OCI-LY7 (cell line): ENCODE measurements around the gene GIMAP5. TPM values are rescaled to one million over a fixed set of nuclear protein-coding genes. Genes with fewer than 3 reads are reported as not detected.

Experiments used
- BruUV-seq: library from RNA; stranded (reverse); fragments of 400-500 nt; replicated peaks from 2 replicates; lab custom pipeline; 2021; lab: Mats Ljungman, UMichigan
- CTCF ChIA-PET: fragments of 300-600 bp; sonication (Branson Sonifier 250); formaldehyde crosslinking; loops from one replicate; lab custom pipeline; 2022; ENCODE audit warnings: antibody characterized with exemption; ENCODE audit not compliant: unreplicated experiment; lab: Charles Lee
- POLR2A ChIA-PET: fragments of 300-600 bp; sonication (Branson Sonifier 250); formaldehyde crosslinking; loops from one replicate; lab custom pipeline; 2022; ENCODE audit warnings: antibody characterized with exemption; lab: Charles Lee
- DNase-seq: peaks from one replicate; pipeline ENCODE4 v3.0.0-alpha.2; 2015; ENCODE audit warnings: low spot score
- H2AFZ ChIP-seq: fragments of 200-600 bp; sonication (generic), shearing (Covaris generic); 2 replicates; pipeline ENCODE4 v1.6.1; 2014; ENCODE audit warnings: mild to moderate bottlenecking, antibody characterized with exemption, low read length, moderate library complexity
- H3K27ac ChIP-seq: fragments of 200-600 bp; sonication (generic); 2 replicates; pipeline ENCODE4 v1.5.1; 2014; ENCODE audit warnings: mixed run types, low read depth, mild to moderate bottlenecking, moderate library complexity, low read length, inconsistent platforms; ENCODE audit not compliant: poor library complexity, severe bottlenecking
- H3K36me3 ChIP-seq: fragments of 200-600 bp; sonication (generic); 2 replicates; pipeline ENCODE4 v1.6.1; 2014; ENCODE audit warnings: mild to moderate bottlenecking, antibody characterized with exemption, low read length, moderate library complexity, mixed read lengths; ENCODE audit not compliant: insufficient read depth
- H3K4me1 ChIP-seq: fragments of 200-600 bp; sonication (generic); 2 replicates; pipeline ENCODE4 v1.5.1; 2014; ENCODE audit warnings: mild to moderate bottlenecking, low read length; ENCODE audit not compliant: insufficient read depth, poor library complexity, severe bottlenecking
- H3K4me2 ChIP-seq: fragments of 200-600 bp; sonication (generic); 2 replicates; pipeline ENCODE4 v1.6.1; 2014; ENCODE audit warnings: mild to moderate bottlenecking, low read length
- H3K4me3 ChIP-seq: fragments of 200-600 bp; sonication (generic); 2 replicates; pipeline ENCODE4 v1.5.1; 2014; ENCODE audit warnings: mild to moderate bottlenecking, low read depth, low read length; ENCODE audit not compliant: poor library complexity, severe bottlenecking
- H3K79me2 ChIP-seq: fragments of 200-600 bp; sonication (generic); 2 replicates; pipeline ENCODE4 v1.6.1; 2016; ENCODE audit warnings: low read depth, mild to moderate bottlenecking, low read length, moderate library complexity, mixed read lengths; ENCODE audit not compliant: insufficient read depth
- H3K9me2 ChIP-seq: fragments of 200-600 bp; sonication (generic); 2 replicates; pipeline ENCODE4 v1.6.1; 2016; ENCODE audit warnings: mild to moderate bottlenecking, low read length, mixed read lengths; ENCODE audit not compliant: insufficient read depth
- H3K9me3 ChIP-seq: fragments of 200-600 bp; sonication (generic); 2 replicates; pipeline ENCODE4 v1.6.1; 2014; ENCODE audit warnings: mild to moderate bottlenecking, mixed run types, low read length, mixed read lengths
- H4K20me1 ChIP-seq: fragments of 200-600 bp; sonication (generic); 2 replicates; pipeline ENCODE4 v1.6.1; 2014; ENCODE audit warnings: mild to moderate bottlenecking, antibody characterized with exemption, low read length, moderate library complexity, mixed read lengths; ENCODE audit not compliant: insufficient read depth
- CTCF ChIP-seq: fragments of 200-600 bp; sonication (generic); conservative IDR thresholded peaks from 2 replicates; pipeline ENCODE4 v1.5.1; 2014; ENCODE audit warnings: mild to moderate bottlenecking, antibody characterized with exemption, low read length, moderate library complexity, mixed read lengths
- EZH2phosphoT487 ChIP-seq: fragments of 200-600 bp; sonication (generic); IDR thresholded peaks from 2 replicates; pipeline ENCODE4 v1.6.1; 2018; ENCODE audit warnings: low read depth, borderline replicate concordance, mild to moderate bottlenecking, mixed run types, antibody characterized with exemption, low read length, moderate library complexity, mixed read lengths
- intact Hi-C: fragments of 100-400 bp; cut with micrococcal nuclease; formaldehyde crosslinking; loops from one replicate; pipeline ENCODE4 v1.10.0; 2022; ENCODE audit not compliant: unreplicated experiment
- total RNA-seq, 2 experiments: library from RNA; depleted of rRNA in 1 of 2; stranded (reverse); fragments of >200 nt in 1 of 2; shearing (Covaris generic) in 1 of 2; gene quantifications; 2 replicates each; pipeline ENCODE4 v1.2.3, GENCODE V29; 2014 to 2022

GIMAP5 gene
- total RNA-seq, 2 experiments from 2014 or later: not detected

GRCh38 chr7:150784120-150784736 is 47.0 kb downstream of the GIMAP5 start:
- no peaks in the 10 kb centered on the region for H3K79me2 ChIP-seq
- no peak for DNase-seq
- no peaks in the 10 kb centered on the region for H4K20me1 ChIP-seq
- no peaks in the 10 kb centered on the region for H3K36me3 ChIP-seq
- ChIA-PET CTCF (no interaction called here), POLR2A (interaction anchor here (1.4 kb wide), 1 partner anchor 12 kb away, joined by 3 read pairs; no protein-coding TSS in a partner anchor)
- BruUV-seq: no TSS peak
- H3K4me1 ChIP-seq: no peaks in the 10 kb centered on the region
- H3K9me3 ChIP-seq: no peaks in the 10 kb centered on the region
- no peak overlapping the region for H3K4me3 ChIP-seq
- no peak overlapping the region for H3K4me2 ChIP-seq
- intact Hi-C loops: no loop called here
- no peaks in the 10 kb centered on the region for H3K9me2 ChIP-seq
- no peak for TF ChIP-seq EZH2phosphoT487
- H2AFZ ChIP-seq: no peak overlapping the region
- H3K27ac ChIP-seq: no peak overlapping the region

GRCh38 chr7:150784954-150785353 is 47.7 kb downstream of the GIMAP5 start:
- H2AFZ ChIP-seq: no peak overlapping the region
- intact Hi-C loops: no loop called here
- BruUV-seq: no TSS peak
- no peak overlapping the region for H3K27ac ChIP-seq
- ChIA-PET POLR2A (no interaction called here), CTCF (no interaction called here)
- H3K9me3 ChIP-seq: no peaks in the 10 kb centered on the region
- no peak overlapping the region for H3K4me3 ChIP-seq
- no peaks in the 10 kb centered on the region for H3K9me2 ChIP-seq
- no peak overlapping the region for H3K4me2 ChIP-seq
- H4K20me1 ChIP-seq: no peaks in the 10 kb centered on the region
- no peak for DNase-seq
- no peak for TF ChIP-seq EZH2phosphoT487
- no peak for TF ChIP-seq CTCF
- H3K79me2 ChIP-seq: no peaks in the 10 kb centered on the region
- no peaks in the 10 kb centered on the region for H3K4me1 ChIP-seq
- no peaks in the 10 kb centered on the region for H3K36me3 ChIP-seq

DNA sequence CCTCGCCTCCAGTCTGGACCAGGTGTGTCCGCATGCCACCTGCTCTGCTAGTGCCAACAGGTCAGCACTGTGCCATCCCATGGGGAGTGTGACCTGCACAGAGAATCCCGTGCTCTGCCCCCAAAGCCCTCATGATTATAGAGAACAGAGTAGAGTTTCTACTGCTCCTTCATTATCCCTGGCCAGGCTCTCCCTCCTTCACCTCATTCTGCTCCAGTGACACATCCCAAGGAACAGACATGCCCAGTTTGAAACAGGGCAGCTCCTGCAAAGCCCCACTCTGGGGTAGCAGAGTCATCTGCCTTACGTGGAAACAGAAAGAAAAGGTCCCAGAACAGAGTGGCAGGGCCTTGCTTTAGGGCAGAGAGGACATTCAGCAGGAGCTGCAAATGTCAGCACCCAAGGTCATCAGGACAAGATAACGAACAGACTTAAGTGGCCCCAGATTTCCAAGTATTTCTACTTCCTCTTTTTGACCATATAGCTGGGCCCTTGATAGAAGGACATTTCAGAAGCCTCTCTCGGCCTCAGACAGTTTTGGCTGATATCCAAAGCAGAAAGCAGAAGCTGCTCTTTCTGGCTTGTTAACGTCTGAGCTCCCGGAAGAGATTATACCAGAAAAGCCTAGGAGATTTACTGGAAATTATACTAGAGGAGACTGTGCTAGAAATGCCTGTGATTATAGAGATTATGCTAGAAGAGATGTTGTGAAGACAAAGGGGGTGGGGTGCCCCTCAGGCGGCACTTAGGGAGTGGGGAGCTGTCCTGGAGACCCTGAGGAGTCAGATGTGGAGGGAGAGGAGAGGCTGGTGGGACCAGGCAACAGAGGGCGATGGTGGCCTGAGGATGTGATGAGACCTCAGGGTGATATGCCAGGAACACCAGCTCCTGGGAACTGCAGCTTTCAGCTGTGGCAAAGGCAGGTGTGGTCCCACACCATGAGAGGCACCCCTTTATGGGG is 50.4 kb downstream of the GIMAP5 start:
- Histone ChIP-seq H3K9me2 (no peaks in the 10 kb centered on the region), H2AFZ (no peak overlapping the region), H3K36me3 (no peaks in the 10 kb centered on the region), H3K4me3 (no peak overlapping the region), H3K4me1 (no peaks in the 10 kb centered on the region), H3K79me2 (no peaks in the 10 kb centered on the region), H3K9me3 (no peaks in the 10 kb centered on the region), H3K27ac (no peak overlapping the region), H3K4me2 (no peak overlapping the region), H4K20me1 (no peaks in the 10 kb centered on the region)
- BruUV-seq: no TSS peak
- no peak for DNase-seq
- ChIA-PET CTCF (no interaction called here), POLR2A (interaction anchor here (0.6 to 1.0 kb wide), 2 partner anchors 342 to 379 kb away, joined by 3 read pairs; no protein-coding TSS in a partner anchor)
- intact Hi-C loops: no loop called here
- TF ChIP-seq CTCF (no peak), EZH2phosphoT487 (no peak)
